HFFc6 (cell line): Measurements from ENCODE around the gene PRKG1. TPM values are rescaled to one million over a fixed set of nuclear protein-coding genes. Genes with fewer than 3 reads are reported as not detected.

Experiments used
- DNase-seq: peaks from one replicate; pipeline ENCODE4 v3.0.0-alpha.2; 2018
- H3K27ac Mint-ChIP-seq: 2 replicates; pipeline ENCODE4 v1.8.0; 2020; ENCODE audit warnings: mild to moderate bottlenecking, mixed read lengths
- H3K27me3 Mint-ChIP-seq: 2 replicates; pipeline ENCODE4 v1.8.0; 2021; ENCODE audit warnings: mild to moderate bottlenecking, moderate library complexity, mixed read lengths; ENCODE audit not compliant: insufficient read depth
- H3K36me3 Mint-ChIP-seq: 2 replicates; pipeline ENCODE4 v1.8.0; 2021; ENCODE audit warnings: low read depth, mixed read lengths
- H3K4me1 Mint-ChIP-seq: 2 replicates; pipeline ENCODE4 v1.8.0; 2020; ENCODE audit warnings: low read depth, mixed read lengths
- H3K4me3 Mint-ChIP-seq: 2 replicates; pipeline ENCODE4 v1.8.0; 2020; ENCODE audit warnings: mild to moderate bottlenecking, moderate library complexity, mixed read lengths
- H3K9me3 Mint-ChIP-seq: 2 replicates; pipeline ENCODE4 v1.8.0; 2020; ENCODE audit warnings: mild to moderate bottlenecking, mixed read lengths
- total RNA-seq, 6 experiments: library from RNA; stranded (reverse); fragmentation: NEBNext Ultra II Directional; extraction: Animal tissue kit (Norgen Biotek cat#: 25700); gene quantifications; 2 replicates in 1 of 6; 3 replicates in 5 of 6; pipeline ENCODE4 v1.2.3, GENCODE V29; 2021
- TF ChIP-seq, protein P1 (sequence below): fragments of 200-600 bp; sonication (generic); IDR thresholded peaks from 2 replicates; pipeline ENCODE4 v1.5.0; 2021; ENCODE audit warnings: antibody characterized with exemption, mild to moderate bottlenecking

The PRKG1 gene
- total RNA-seq, 6 experiments from 2014 or later: 9.3 to 10.1 (median 9.8) TPM

DNA sequence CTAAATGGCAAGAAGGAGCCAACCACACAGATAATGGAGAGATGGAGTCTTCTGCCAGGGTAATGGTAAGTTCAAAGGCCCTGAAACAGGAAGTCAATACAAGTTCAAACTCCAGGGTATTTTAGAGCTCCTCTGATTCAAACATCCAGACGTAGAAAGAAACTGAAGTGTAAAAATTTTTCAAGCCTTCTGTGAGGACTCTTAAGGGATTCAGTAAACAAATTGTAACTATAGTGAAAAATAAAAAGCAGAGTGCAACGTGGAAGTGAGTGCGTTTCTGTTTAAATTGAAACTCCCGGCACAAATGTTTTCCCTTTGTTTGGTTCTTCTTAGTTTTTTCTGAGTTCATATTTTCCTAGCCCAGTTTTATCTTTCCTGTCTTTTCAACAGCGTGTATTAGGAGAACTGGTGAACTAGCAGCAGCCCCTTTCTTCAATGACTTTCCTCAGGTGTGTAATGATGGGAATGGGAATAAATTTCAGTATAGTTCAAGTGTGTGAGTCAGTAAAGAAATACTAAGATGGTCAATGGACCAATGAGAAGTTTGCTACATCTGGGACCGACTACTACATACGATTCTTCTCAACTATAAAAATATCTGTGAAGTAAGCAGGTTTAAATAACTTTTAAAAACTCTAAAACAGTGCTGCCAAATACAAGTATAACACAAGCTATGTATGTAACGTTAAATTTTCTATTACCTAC, 326.3 kb downstream of the PRKG1 start:
- Mint-ChIP-seq H3K4me3 (no peak overlapping the region), H3K27ac (no peak overlapping the region), H3K4me1 (peaks cover 16% of the 10 kb centered on the region), H3K36me3 (no peaks in the 10 kb centered on the region), H3K27me3 (no peaks in the 10 kb centered on the region), H3K9me3 (no peaks in the 10 kb centered on the region)
- DNase-seq: no peak
- TF ChIP-seq, protein P1, sequence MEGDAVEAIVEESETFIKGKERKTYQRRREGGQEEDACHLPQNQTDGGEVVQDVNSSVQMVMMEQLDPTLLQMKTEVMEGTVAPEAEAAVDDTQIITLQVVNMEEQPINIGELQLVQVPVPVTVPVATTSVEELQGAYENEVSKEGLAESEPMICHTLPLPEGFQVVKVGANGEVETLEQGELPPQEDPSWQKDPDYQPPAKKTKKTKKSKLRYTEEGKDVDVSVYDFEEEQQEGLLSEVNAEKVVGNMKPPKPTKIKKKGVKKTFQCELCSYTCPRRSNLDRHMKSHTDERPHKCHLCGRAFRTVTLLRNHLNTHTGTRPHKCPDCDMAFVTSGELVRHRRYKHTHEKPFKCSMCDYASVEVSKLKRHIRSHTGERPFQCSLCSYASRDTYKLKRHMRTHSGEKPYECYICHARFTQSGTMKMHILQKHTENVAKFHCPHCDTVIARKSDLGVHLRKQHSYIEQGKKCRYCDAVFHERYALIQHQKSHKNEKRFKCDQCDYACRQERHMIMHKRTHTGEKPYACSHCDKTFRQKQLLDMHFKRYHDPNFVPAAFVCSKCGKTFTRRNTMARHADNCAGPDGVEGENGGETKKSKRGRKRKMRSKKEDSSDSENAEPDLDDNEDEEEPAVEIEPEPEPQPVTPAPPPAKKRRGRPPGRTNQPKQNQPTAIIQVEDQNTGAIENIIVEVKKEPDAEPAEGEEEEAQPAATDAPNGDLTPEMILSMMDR: no peak

DNA sequence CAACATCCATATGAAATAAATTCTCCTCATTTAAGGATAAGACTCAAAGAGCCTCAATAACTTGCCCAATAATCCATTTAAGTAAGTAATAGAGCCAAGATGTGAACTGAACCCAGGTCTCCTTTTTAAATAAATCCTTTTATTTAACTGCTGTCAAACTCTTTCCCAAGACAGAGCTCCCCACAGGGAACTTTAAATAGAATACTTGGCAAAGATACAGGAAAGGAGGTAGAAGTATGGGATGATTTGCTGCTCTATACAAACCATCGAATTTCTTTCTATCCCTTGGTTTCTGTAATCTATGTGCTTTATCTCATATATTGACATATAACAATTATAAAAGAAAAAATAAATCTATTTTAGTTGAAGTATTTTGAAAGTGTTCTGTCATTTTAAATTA, 329.2 kb downstream of the PRKG1 start:
- Mint-ChIP-seq H3K27ac (no peak overlapping the region), H3K36me3 (no peaks in the 10 kb centered on the region), H3K9me3 (no peaks in the 10 kb centered on the region), H3K4me1 (peaks cover 14% of the 10 kb centered on the region), H3K4me3 (no peak overlapping the region), H3K27me3 (peaks cover 3% of the 10 kb centered on the region)
- no peak for DNase-seq
- TF ChIP-seq, protein P1: no peak

DNA sequence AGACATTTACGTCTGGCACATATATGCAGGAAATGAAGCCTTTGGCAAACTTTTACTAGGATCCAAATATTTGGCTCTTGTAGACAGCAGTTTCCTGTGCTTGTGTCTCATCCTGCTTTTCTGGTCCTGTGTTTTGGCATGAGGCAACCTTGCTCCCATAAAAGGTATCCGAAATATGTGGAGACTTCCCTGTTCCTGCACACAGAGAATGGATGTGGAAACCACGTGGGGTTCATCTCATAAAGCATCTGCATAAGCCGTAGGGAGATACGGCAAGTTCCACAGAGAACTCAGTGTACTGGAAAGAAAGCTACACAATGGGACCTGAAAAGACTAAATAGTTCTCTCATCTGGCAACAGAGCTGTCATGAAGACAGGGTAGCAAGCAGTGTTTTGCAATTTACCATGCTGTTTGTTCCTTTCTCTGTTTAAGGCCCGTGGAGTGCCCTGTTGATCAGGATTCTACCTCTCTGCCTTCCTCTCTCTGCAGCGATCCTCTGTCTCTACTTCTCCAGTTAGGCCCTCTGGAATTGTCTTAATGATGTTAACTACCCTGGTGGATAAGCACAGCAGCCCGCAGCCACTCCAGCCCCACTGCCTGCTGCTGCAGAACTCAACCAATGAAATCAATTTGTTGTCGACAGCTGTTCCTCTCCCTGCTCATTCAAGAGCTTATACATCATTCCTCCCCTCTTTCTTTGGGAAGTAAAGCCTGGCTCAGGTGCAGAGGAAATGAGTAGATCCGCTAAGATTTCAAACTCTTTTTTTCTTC, 331.5 kb downstream of the PRKG1 start:
- peaks cover 3% of the 10 kb centered on the region for H3K27me3 Mint-ChIP-seq
- no peaks in the 10 kb centered on the region for H3K9me3 Mint-ChIP-seq
- peaks cover 14% of the 10 kb centered on the region for H3K4me1 Mint-ChIP-seq
- no peaks in the 10 kb centered on the region for H3K36me3 Mint-ChIP-seq
- peak; percentile 17 for DNase-seq
- H3K4me3 Mint-ChIP-seq: 0 out of 2 replicates have a peak overlapping the region, but pooled peaks have one; percentile 8
- peak overlapping the region; percentile 29; the same call in 1 of the 2 replicates for H3K27ac Mint-ChIP-seq
- TF ChIP-seq, protein P1: no peak

DNA sequence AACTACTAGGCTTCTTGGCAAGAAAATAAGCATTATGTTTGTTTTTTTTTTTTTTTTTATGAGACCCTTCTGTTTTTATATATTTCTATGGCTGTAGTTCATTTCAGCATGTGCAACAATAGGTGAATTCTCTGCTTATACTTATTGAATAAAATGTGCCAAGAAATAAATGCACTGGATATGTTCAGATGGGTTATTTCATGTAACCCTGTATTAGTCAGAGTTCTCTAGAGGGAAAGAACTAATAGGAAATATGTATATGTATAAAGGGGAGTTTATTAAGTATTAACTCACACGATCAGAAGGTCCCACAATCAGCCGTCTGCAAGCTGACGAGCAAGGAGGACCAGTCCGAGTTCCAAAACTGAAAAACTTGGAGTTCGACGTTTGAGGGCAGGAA, 332.3 kb downstream of the PRKG1 start:
- Mint-ChIP-seq H3K27me3 (peaks cover 3% of the 10 kb centered on the region), H3K36me3 (no peaks in the 10 kb centered on the region), H3K4me1 (peaks cover 14% of the 10 kb centered on the region), H3K9me3 (no peaks in the 10 kb centered on the region), H3K27ac (no peak overlapping the region), H3K4me3 (no peak overlapping the region)
- TF ChIP-seq, protein P1: no peak
- no peak for DNase-seq

DNA sequence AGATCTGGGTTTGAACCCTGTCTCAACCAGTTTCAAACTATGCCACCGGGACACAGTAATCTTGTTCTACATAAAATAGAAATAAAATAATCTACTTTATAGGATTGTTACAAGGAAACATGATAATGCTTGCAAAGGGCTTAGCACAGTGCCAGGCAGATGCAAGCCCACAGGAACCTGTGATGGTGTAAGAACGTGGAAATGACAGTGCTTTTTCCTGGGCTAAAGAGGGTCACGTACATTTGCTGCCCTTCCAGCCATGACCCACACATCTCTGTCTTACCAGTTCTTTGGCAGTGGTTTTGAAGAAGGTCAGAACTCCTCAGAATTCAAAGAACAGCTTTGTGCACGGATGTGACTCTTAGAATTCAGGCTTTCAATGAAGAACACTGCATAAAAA, 342.2 kb downstream of the PRKG1 start:
- H3K4me3 Mint-ChIP-seq: no peak overlapping the region
- no peaks in the 10 kb centered on the region for H3K36me3 Mint-ChIP-seq

More for the DNA sequence above, 342.2 kb downstream of the PRKG1 start:
- TF ChIP-seq, protein P1: no peak
- peaks cover 3% of the 10 kb centered on the region for H3K4me1 Mint-ChIP-seq
- no peaks in the 10 kb centered on the region for H3K9me3 Mint-ChIP-seq
- DNase-seq: no peak
- H3K27ac Mint-ChIP-seq: no peak overlapping the region
- peaks cover 1% of the 10 kb centered on the region for H3K27me3 Mint-ChIP-seq
